Stimulated activated CD8-positive, alpha-beta memory T cell treated with anti-CD3 and anti-CD28 coated beads, Interleukin-4, amount 100 ng/mL, for 48 hours (primary cell): ENCODE measurements around the gene DKC1.

ENCODE experiments used
- DNase-seq: peaks from one replicate; pipeline ENCODE4 v3.0.0-alpha.2; 2020

The DKC1 gene

GRCh38 chrX:154762537-154763296, at the start of gene DKC1:
DKC1 (plus strand) TSS chrX:154762864; CDS start chrX:154762966, 102 bp downstream.
- DNase-seq, result peak; percentile 93

DNA sequence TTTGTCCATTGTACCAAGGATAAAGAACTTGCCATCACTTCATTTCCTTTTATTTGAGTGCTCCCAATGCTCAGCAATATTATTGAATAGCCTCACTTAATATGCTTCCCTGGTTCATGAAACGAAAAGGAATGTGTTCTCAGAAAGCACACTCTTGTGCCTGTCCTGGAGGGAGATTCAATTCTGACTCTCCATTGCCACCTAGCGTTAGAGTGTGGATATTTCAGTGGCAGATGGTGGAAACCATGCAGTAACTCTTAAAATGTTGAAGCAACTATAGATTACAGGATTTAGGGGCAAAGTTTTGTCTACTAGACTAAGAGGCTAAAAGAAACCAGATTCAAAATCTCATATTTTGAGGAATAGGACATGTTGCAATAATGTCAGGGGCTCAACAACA, 47.7 kb upstream of the DKC1 start:
- DNase-seq, result peak; percentile 49

- DNase-seq, result no peak
Measured at GRCh38 chrX:154715825-154716224, 46.8 kb upstream of the DKC1 start.

DNA sequence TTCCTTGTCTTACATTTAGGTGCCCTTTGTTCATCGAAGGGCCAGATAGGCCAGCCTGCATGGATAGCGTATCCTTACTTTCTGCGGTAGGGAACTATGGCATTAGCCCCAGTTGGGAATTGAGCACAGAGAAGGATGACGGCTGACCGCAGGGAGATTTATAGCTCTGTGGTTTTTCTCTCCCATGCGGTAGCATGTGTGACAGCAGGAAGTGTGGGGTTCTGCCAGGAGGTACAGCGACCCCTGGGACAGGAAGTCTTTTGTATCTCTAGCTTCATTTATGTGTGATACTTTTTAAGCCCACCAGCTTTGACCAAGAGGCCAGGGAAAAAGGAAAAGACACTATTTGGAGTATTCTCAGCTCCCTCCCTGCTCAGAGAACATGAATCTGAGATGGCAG, 44.8 kb upstream of the DKC1 start:
- DNase-seq, result no peak

DNA sequence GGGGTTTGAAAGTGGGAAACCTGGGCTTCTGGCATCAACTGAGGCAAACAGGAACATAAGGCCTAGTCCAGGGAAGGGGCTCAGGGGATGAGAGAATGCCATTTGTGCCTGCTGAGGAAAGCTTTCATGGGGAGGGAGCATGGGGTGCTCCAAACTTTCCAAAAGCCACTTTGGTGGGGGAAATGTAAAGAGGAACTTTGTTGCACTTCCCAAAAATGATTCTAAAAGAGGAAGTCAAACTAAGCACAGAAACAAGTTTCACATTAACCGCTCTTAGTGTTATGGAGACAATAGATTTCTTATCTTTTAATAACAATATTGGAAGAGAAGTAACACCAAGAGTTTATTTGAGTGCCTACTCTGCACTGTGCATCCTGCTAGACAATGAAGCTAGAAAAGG, 44.0 kb upstream of the DKC1 start:
- no peak for DNase-seq

DNA sequence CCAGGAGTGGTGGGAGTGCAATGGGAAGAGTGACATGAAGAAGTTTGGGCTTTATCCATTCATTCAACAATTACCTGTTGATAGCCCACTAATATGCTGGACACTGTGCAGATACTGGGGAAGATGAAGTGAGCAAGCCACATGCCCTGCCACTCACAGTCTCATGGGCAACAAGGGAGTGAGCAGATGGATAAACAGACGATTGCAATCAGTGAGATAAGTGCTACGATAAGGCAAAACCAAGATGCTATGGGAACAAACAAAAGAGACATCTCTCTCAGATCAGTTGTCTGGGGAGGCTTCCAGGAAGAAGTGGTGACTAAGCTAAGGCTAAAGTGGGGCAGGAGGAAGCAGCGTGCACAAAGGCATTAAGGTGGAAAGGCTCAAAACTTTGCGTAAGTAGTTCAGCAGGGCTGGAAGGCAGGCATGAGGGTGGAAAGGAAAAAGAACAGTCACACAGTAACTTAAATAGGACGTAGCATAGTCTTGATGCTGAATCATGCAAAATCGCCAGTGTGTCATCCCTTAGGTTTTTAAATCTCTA, 43.5 kb upstream of the DKC1 start:
- peak; percentile 34 for DNase-seq

- no peak for DNase-seq
Measured at GRCh38 chrX:154720067-154720466, 42.6 kb upstream of the DKC1 start.

DNA sequence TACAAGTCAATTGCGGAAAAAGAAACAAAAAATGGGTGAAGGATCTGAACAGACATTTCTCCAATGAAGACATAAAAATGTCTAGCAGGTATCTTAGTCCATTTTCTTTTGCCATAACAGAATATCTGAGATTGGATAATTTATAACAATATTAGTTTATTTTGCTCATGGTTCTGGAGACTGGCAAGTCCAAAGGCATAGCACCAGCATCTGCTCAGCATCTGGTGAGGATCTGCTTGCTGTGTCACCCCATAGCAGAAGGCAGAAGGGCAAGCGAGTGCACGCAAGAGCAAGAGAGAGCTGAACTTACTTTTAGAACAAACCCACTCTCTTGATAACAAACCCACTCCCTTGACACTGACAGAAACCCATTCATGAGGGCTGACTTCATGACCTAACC, 41.5 kb upstream of the DKC1 start:
- no peak for DNase-seq

DNA sequence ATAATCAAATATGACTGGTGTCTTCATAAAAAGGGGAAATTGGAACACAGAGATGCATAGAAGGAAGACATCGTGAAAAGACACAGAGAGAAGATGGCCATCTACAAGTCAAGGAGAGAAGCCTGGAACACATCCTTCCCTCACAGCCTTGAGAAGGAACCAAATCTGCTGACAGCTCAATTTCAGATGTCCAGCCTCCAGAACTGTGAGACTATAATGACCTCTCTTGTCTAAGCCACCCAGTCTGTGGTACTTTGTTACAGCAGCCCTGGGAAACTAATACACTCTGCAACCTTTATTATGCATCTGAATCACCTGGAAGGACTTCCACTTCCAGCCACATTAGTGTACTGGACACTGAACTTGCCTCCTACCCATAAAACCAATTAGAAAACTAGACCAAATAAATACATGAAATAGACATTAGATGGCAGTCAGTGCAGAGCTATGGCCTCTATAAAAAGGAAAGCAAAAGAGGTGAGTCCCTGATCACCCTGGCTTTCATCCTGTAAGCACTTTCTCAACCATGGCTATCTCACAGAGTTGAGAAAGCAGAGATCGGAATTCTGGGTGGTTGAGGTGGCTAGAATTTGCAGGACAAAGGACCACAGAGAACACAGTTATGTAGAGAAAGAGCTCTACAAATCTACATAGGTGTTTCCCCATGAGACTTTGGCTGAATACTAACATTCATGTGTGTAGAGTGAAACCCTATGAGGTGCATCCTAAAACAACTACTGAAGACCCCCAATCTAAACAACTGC, 37.5 kb upstream of the DKC1 start:
- DNase-seq, result no peak

- DNase-seq, result no peak
Measured at GRCh38 chrX:154727418-154727817, 35.2 kb upstream of the DKC1 start.

GRCh38 chrX:154727871-154728270, 34.8 kb upstream of the DKC1 start:
- DNase-seq, result no peak

- DNase-seq, result no peak
Measured at GRCh38 chrX:154728431-154729190, 34.1 kb upstream of the DKC1 start.

DNA sequence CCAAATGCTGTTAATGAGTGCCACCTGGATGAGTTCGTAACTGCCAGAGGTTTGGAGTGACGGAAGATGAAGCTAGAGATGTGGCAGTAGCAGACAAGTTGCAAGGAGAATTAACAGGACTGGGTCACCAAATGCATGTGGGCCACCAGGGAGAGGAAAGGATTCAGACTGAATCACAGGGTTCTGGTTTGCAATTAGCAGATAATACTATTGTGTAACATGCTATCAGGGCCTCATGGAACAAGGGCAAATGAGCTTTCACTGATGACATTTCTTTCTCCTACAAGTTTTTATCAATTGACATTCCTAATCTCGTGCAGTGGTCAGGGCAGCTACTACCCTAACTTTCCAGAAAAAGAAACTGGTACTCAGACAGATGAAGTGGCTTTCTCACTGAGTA, 33.2 kb upstream of the DKC1 start:
- no peak for DNase-seq

- no peak for DNase-seq
Measured at GRCh38 chrX:154730253-154730891, 32.3 kb upstream of the DKC1 start.

GRCh38 chrX:154731184-154731583, 31.5 kb upstream of the DKC1 start:
- DNase-seq, result no peak

GRCh38 chrX:154731881-154732280, 30.8 kb upstream of the DKC1 start:
- no peak for DNase-seq

DNA sequence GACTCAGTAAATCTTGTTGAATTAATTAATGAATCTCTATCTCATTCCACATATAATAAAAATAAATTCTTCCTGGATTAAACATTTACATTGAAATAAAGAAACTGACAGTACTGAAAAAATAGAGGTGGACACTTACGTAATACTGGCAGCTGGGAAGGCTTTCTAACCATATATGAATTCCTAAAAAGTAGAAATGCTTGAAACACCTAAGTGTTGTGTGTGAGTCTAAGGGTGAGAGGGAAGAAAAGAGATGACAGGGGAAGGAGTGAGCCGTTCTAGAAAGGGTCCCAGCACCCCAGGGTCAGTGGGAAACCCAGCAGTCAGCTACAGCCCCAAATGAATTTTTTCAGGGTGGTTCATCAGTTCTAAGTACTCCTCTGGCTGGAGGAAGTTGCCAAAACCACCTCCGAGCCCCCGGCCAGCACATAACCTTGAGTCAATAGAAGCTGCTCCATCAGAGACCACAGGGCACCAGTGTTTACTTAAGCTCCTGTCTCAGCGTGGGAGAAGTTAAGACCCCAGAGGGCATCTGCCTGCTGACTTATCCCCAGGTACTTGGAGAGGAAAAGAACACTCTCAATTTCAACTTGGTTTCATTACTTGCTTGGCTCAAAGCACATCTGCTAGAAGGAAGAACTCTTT, 30.1 kb upstream of the DKC1 start:
- peak; percentile 31 for DNase-seq

- no peak for DNase-seq
Measured at GRCh38 chrX:154733066-154733425, 29.6 kb upstream of the DKC1 start.

GRCh38 chrX:154734061-154734781, 28.4 kb upstream of the DKC1 start:
- DNase-seq, result peak; percentile 28

DNA sequence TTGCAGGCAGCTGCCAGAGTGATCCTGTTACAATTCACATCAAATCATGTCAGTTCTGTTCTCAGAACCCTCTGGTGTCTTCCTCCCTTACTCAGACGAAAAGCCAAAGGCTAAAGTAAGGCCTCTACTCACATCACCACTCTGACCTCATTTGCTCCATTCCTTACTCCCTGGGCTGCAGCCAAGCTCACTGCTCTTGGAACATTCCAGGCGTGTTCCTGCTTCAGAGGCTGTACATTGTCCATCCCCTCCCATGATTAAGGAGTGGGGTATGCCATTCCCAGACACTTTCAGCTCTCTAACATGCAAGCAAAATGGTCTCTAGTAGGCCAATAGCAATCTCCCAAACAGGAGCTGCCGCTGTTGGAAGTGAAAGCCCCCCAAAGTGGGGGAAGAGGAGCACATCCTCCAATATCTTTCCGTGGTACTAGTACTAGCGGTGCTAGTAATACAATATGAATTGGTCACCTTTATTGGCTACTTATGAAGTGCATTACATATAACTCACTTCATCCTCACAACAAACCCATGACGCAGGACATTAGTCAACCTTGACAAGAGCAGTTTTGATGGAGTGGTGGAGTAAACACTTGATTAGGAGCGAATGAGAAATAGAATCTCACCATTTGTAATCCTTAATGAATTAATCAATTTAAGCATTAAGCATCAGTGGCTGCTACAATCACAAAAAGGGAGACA, 26.8 kb upstream of the DKC1 start:
- DNase-seq, result no peak

DNA sequence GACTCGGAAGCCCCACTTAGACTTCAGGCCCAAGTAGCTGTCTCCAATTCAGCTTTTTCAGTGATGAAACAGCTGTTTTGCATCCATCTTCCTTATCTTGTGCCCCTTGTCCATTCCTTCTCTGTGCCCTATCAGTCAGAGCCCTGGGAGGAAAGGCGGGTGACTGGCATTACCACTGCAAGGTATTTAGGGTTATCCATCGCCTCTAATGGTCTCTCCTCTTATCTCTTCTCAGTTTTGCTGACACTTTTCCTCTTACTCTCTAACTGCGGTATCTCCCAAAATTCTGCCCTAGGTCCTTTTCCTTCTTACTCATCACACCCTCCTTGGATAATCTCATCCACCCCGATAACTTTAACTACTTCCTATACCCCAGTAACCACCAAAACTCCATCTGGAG, 25.5 kb upstream of the DKC1 start:
- no peak for DNase-seq
